ENCODE measurements around the gene RTN4RL2.
A peak's percentile ranks its signal among the peaks of the same experiment; 100 is the strongest.

RTN4RL2 gene

DNA sequence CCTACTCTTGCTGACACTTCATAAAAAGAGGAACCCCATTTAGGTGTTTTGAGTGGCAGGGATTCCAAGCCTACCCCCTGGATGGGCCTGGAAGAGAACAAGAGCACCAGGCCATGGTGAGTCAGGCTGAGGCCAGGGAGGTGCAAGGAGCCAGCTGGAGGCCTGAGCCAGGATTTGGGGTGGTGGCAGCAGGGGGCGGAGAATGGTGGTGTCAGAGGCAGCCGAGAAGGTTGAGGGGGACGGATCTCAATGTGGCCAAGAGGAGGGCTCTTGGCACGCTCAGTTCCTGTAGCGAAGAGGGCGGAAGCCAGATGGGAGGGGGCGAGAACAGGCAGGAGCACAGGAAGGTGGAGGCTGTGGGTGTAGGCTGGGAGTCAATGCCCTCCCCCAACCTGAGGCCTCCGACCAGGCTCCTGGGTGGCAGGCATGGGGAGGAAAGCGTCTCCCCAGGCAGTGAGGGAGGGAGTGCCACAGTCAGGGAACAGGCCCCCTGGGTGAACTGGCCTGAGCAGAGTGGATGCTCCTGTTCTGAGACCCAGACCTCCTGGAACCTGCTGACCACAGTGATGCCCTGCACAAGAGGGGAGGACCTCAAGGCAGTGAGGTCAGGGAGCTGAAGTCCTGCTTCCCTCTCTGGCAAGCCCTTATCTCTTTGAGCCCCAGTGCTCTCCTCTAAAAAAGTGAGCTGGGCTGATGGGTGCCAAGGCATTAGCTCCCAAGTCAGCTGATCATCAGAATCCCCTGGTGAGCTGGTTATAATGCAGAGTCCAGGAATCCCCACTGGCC lies 13.9 kb downstream of the RTN4RL2 start:
- no peak for DNase-seq (ENCODE audit: low read depth)
- in situ Hi-C loops (cut with HindIII; ENCODE audit: low sequenced_read_pairs) = no loop called here

DNA sequence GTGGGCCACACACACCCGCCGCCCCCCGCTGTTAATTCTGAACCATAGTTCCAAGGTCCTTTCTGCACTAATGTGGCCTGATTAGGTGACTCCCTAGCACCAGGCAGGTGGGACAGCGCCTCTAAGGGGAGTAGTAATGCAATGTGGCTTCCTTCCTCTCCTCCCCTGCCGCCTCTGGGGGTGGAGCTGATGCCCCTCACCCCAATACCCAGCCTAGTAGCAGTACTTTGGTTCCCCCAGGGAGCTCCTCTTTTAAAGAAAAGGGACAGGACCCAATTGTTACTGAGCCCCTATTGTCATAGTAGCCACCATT lies 14.4 kb downstream of the RTN4RL2 start:
- TF ChIP-seq, protein P1, sequence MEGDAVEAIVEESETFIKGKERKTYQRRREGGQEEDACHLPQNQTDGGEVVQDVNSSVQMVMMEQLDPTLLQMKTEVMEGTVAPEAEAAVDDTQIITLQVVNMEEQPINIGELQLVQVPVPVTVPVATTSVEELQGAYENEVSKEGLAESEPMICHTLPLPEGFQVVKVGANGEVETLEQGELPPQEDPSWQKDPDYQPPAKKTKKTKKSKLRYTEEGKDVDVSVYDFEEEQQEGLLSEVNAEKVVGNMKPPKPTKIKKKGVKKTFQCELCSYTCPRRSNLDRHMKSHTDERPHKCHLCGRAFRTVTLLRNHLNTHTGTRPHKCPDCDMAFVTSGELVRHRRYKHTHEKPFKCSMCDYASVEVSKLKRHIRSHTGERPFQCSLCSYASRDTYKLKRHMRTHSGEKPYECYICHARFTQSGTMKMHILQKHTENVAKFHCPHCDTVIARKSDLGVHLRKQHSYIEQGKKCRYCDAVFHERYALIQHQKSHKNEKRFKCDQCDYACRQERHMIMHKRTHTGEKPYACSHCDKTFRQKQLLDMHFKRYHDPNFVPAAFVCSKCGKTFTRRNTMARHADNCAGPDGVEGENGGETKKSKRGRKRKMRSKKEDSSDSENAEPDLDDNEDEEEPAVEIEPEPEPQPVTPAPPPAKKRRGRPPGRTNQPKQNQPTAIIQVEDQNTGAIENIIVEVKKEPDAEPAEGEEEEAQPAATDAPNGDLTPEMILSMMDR (IDR thresholded peaks at IDR 0.05; ENCODE audit: low read depth, low read length, missing control alignments) = no peak
- in situ Hi-C loops (cut with HindIII; ENCODE audit: low sequenced_read_pairs) = no loop called here
- no peak for DNase-seq (ENCODE audit: low read depth)
- no peak overlapping the region for H3K4me3 ChIP-seq (ENCODE audit: low read depth, low read length)

More for the DNA sequence above, 13.9 kb downstream of the RTN4RL2 start:
- TF ChIP-seq, protein P1 (IDR thresholded peaks at IDR 0.05; ENCODE audit: low read depth, low read length, missing control alignments) = no peak
- no peak overlapping the region for H3K4me3 ChIP-seq (ENCODE audit: low read depth, low read length)

DNA sequence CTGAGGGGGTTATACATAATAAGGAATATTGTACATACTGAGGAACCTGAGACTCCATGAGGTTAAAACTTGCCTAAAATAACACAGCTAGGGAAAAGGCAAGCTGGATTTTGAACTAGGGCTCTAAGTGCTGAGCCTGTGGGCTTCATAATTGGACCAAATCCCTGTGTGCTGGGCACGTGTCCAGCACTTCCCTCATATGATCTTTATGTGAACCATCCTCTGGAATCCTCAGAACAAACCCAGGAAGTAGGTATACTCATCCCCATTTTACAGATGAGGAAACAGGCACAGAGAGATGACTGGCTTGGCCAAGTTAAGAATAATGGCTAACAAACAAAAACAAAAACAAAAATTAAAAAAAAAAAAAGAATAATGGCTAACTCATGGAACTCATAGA lies 14.9 kb downstream of the RTN4RL2 start:
- no peak for DNase-seq (ENCODE audit: low read depth)
- in situ Hi-C loops (cut with HindIII; ENCODE audit: low sequenced_read_pairs) = no loop called here
- H3K4me3 ChIP-seq (ENCODE audit: low read depth, low read length) = no peak overlapping the region
- TF ChIP-seq, protein P1 (IDR thresholded peaks at IDR 0.05; ENCODE audit: low read depth, low read length, missing control alignments) = no peak

DNA sequence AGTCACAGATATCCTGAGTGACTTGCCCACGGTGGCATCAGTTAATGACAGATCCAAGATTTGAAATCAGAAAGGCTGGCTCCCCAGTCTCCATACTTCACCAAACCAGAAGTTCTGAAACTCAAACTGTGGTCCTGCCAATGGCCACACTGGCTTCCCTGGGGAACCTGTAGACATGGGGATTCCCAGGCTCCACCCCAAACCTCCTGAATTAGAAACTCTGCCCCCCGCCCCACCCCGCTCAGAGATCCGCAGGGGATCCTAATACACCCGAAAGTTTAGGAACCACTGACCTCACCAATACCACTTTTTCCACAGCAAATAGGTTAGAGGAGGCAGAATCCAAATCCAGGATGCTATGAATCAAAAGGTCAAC lies 15.3 kb downstream of the RTN4RL2 start:
- in situ Hi-C loops (cut with HindIII; ENCODE audit: low sequenced_read_pairs) = no loop called here
- no peak overlapping the region for H3K4me3 ChIP-seq (ENCODE audit: low read depth, low read length)
- DNase-seq (ENCODE audit: low read depth) = no peak
- TF ChIP-seq, protein P1 (IDR thresholded peaks at IDR 0.05; ENCODE audit: low read depth, low read length, missing control alignments) = no peak

DNA sequence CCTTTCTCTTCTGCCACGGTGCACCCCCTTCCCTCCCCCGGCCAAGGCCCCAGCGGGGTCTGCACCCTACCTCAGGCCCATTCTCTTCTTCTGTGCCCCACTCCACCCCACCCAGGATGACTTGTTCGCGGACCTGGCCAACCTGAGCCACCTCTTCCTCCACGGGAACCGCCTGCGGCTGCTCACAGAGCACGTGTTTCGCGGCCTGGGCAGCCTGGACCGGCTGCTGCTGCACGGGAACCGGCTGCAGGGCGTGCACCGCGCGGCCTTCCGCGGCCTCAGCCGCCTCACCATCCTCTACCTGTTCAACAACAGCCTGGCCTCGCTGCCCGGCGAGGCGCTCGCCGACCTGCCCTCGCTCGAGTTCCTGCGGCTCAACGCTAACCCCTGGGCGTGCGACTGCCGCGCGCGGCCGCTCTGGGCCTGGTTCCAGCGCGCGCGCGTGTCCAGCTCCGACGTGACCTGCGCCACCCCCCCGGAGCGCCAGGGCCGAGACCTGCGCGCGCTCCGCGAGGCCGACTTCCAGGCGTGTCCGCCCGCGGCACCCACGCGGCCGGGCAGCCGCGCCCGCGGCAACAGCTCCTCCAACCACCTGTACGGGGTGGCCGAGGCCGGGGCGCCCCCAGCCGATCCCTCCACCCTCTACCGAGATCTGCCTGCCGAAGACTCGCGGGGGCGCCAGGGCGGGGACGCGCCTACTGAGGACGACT lies 15.9 kb downstream of the RTN4RL2 start:
- TF ChIP-seq, protein P1 (IDR thresholded peaks at IDR 0.05; ENCODE audit: low read depth, low read length, missing control alignments) = no peak
- H3K4me3 ChIP-seq (ENCODE audit: low read depth, low read length) = peak overlapping the region; percentile 18
- DNase-seq (ENCODE audit: low read depth) = no peak
- in situ Hi-C loops (cut with HindIII; ENCODE audit: low sequenced_read_pairs) = no loop called here

DNA sequence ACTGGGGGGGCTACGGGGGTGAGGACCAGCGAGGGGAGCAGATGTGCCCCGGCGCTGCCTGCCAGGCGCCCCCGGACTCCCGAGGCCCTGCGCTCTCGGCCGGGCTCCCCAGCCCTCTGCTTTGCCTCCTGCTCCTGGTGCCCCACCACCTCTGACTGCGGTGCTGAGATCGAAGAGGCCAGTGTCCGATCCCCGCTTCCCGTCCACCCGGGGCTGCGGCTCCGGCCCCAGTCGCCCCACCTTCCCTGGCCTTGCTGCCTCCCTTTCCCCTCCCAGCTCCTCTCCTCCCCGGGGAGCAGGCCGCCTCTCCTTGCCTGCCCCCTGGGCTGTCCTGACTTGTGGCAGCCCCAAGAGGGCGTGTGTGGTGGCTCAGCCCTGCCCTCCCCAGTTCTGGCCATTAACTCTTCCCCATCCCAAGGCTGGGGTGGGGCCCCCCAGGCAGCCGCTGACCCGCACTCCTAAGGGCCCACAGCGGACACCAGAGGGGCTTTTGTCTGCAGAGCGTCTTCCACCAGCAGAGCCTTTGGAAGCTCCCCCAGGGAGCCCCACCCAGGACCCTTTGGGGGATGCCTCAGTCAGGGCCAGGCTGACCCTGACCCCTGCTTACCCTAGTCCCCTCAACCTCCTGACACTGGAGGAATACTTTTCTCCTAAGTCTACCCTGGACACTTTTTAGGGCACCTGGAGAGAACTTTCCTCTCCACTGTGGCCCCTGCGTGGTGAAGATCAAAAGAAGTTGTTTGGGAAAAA lies 16.6 kb downstream of the RTN4RL2 start:
- DNase-seq (ENCODE audit: low read depth) = no peak

More for the DNA sequence above, 16.6 kb downstream of the RTN4RL2 start:
- peak overlapping the region; percentile 7 for H3K4me3 ChIP-seq (ENCODE audit: low read depth, low read length)
- TF ChIP-seq, protein P1 (IDR thresholded peaks at IDR 0.05; ENCODE audit: low read depth, low read length, missing control alignments) = peak; percentile 32
- in situ Hi-C loops (cut with HindIII; ENCODE audit: low sequenced_read_pairs) = no loop called here
